ENCODE results near the gene AGAP1. TPM values are rescaled to one million over a fixed set of nuclear protein-coding genes. Genes with fewer than 3 reads are reported as not detected.

Gene AGAP1
- polyA plus RNA-seq, 1 donor from 2014 or later = 17.4 TPM

DNA sequence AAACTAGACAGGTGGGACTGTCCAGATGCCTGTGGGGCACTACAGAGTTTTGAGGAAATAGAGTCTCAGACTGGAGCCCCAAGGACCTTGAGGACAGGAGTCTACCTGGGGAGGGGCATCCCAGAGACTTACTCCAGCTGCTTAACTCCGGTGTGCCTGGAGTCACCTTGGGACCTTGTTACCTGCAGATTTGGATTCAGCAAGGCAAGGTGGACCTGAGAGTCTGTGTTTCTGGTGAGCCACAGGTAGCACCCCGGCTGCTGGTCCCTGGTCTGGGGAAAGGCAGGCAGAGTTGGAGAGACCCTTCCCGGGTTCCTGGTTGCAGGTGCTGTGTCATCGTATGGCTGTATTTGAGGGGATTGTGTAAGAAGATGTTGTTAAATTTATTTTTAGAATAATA, 102.4 kb downstream of the AGAP1 start:
- H3K9me2 ChIP-seq (ENCODE audit: insufficient read depth, low read length) = no peaks in the 10 kb centered on the region
- no peaks in the 10 kb centered on the region for H3K36me3 ChIP-seq (ENCODE audit: insufficient read depth, low read length)
- H3K4me3 ChIP-seq (ENCODE audit: low read length) = no peak overlapping the region
- H3F3A ChIP-seq (ENCODE audit: insufficient read depth, low read length, poor library complexity, severe bottlenecking) = no peaks in the 10 kb centered on the region
- no peak overlapping the region for H3K27ac ChIP-seq (ENCODE audit: low read length)
- no peak overlapping the region for H2AFZ ChIP-seq (ENCODE audit: low read depth, low read length)
- peaks cover 3% of the 10 kb centered on the region for H3K79me2 ChIP-seq (replicated peaks; ENCODE audit: insufficient read depth, low read length)
- no peak overlapping the region for H3K4me2 ChIP-seq (ENCODE audit: low read length)
- H3K9me3 ChIP-seq (ENCODE audit: low read length) = no peaks in the 10 kb centered on the region
- no peaks in the 10 kb centered on the region for H4K20me1 ChIP-seq (ENCODE audit: insufficient read depth)
- no peak overlapping the region for H3K9ac ChIP-seq (ENCODE audit: low read length)
- no peaks in the 10 kb centered on the region for H3K27me3 ChIP-seq (ENCODE audit: insufficient read depth, low read depth, low read length)
- no peak for TF ChIP-seq SMC3 (conservative IDR thresholded peaks at IDR 0.05; ENCODE audit: poor library complexity)
- no peak for TF ChIP-seq TAF1 (IDR thresholded peaks at IDR 0.05; ENCODE audit: low read depth)
- no peak for TF ChIP-seq MXI1 (conservative IDR thresholded peaks at IDR 0.05; ENCODE audit: poor library complexity, severe bottlenecking)
- no peak for TF ChIP-seq POLR2AphosphoS5 (IDR thresholded peaks at IDR 0.05)

DNA sequence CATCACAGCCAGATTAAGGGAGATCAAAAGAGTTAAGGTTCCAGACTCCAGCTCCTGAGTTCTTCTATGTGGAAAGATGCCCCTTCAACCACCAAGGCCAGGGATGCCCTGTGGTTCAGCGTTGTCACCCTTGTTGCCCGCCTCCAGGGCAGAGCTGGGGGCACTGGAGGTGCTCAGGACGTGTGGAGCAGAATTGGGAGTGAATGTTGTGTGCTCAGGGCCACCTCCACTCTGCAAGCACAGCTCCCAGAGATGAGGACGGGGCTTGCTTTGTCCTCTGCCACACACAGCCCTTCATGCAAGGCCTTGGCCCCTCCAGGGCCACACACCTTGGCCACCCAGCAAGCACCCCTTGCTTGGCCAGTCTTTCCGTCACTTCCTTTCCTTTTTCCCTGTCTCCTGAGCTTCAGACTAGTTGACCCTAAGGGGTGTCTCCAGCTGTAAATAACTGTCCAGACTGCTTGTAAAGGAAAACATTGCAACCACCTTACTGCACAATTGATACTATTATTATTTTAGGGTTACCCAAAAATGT, 103.3 kb downstream of the AGAP1 start:
- H3K9ac ChIP-seq (ENCODE audit: low read length) = no peak overlapping the region
- no peak overlapping the region for H3K27ac ChIP-seq (ENCODE audit: low read length)
- no peak overlapping the region for H3K4me3 ChIP-seq (ENCODE audit: low read length)
- no peak overlapping the region for H2AFZ ChIP-seq (ENCODE audit: low read depth, low read length)
- H3K27me3 ChIP-seq (ENCODE audit: insufficient read depth, low read depth, low read length) = no peaks in the 10 kb centered on the region
- H4K20me1 ChIP-seq (ENCODE audit: insufficient read depth) = no peaks in the 10 kb centered on the region
- no peaks in the 10 kb centered on the region for H3K36me3 ChIP-seq (ENCODE audit: insufficient read depth, low read length)
- no peak overlapping the region for H3K4me2 ChIP-seq (ENCODE audit: low read length)
- no peaks in the 10 kb centered on the region for H3K9me2 ChIP-seq (ENCODE audit: insufficient read depth, low read length)
- H3F3A ChIP-seq (ENCODE audit: insufficient read depth, low read length, poor library complexity, severe bottlenecking) = no peaks in the 10 kb centered on the region
- peaks cover 7% of the 10 kb centered on the region for H3K79me2 ChIP-seq (replicated peaks; ENCODE audit: insufficient read depth, low read length)
- no peaks in the 10 kb centered on the region for H3K9me3 ChIP-seq (ENCODE audit: low read length)
- TF ChIP-seq, protein P1, sequence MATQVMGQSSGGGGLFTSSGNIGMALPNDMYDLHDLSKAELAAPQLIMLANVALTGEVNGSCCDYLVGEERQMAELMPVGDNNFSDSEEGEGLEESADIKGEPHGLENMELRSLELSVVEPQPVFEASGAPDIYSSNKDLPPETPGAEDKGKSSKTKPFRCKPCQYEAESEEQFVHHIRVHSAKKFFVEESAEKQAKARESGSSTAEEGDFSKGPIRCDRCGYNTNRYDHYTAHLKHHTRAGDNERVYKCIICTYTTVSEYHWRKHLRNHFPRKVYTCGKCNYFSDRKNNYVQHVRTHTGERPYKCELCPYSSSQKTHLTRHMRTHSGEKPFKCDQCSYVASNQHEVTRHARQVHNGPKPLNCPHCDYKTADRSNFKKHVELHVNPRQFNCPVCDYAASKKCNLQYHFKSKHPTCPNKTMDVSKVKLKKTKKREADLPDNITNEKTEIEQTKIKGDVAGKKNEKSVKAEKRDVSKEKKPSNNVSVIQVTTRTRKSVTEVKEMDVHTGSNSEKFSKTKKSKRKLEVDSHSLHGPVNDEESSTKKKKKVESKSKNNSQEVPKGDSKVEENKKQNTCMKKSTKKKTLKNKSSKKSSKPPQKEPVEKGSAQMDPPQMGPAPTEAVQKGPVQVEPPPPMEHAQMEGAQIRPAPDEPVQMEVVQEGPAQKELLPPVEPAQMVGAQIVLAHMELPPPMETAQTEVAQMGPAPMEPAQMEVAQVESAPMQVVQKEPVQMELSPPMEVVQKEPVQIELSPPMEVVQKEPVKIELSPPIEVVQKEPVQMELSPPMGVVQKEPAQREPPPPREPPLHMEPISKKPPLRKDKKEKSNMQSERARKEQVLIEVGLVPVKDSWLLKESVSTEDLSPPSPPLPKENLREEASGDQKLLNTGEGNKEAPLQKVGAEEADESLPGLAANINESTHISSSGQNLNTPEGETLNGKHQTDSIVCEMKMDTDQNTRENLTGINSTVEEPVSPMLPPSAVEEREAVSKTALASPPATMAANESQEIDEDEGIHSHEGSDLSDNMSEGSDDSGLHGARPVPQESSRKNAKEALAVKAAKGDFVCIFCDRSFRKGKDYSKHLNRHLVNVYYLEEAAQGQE (IDR thresholded peaks at IDR 0.05; ENCODE audit: borderline replicate concordance) = no peak
- no peak for TF ChIP-seq TAF1 (IDR thresholded peaks at IDR 0.05; ENCODE audit: low read depth)
- TF ChIP-seq MXI1 (conservative IDR thresholded peaks at IDR 0.05; ENCODE audit: poor library complexity, severe bottlenecking) = no peak
- no peak for TF ChIP-seq SMC3 (conservative IDR thresholded peaks at IDR 0.05; ENCODE audit: poor library complexity)
- TF ChIP-seq POLR2AphosphoS5 (IDR thresholded peaks at IDR 0.05) = no peak
- no peak for TF ChIP-seq EZH2 (IDR thresholded peaks at IDR 0.05; ENCODE audit: borderline replicate concordance, insufficient read depth, low read length, poor library complexity, severe bottlenecking)
- TF ChIP-seq, protein P2, sequence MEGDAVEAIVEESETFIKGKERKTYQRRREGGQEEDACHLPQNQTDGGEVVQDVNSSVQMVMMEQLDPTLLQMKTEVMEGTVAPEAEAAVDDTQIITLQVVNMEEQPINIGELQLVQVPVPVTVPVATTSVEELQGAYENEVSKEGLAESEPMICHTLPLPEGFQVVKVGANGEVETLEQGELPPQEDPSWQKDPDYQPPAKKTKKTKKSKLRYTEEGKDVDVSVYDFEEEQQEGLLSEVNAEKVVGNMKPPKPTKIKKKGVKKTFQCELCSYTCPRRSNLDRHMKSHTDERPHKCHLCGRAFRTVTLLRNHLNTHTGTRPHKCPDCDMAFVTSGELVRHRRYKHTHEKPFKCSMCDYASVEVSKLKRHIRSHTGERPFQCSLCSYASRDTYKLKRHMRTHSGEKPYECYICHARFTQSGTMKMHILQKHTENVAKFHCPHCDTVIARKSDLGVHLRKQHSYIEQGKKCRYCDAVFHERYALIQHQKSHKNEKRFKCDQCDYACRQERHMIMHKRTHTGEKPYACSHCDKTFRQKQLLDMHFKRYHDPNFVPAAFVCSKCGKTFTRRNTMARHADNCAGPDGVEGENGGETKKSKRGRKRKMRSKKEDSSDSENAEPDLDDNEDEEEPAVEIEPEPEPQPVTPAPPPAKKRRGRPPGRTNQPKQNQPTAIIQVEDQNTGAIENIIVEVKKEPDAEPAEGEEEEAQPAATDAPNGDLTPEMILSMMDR (IDR thresholded peaks at IDR 0.05; ENCODE audit: poor library complexity, severe bottlenecking) = no peak
- no peak for TF ChIP-seq RAD21 (conservative IDR thresholded peaks at IDR 0.05)
- TF ChIP-seq EP300 (conservative IDR thresholded peaks at IDR 0.05; ENCODE audit: poor library complexity, severe bottlenecking) = no peak

Data from neural cell (in vitro differentiated cells).